CD14-positive monocyte (primary cell): ENCODE data around the gene PAX6. TPM values are rescaled to one million over a fixed set of nuclear protein-coding genes. Genes with fewer than 3 reads are reported as not detected.

Source experiments
- DNase-seq, 3 donors: peaks; one replicate each; pipeline ENCODE4 v3.0.0-alpha.2; 2011 to 2022
- H2AFZ ChIP-seq: 2 replicates; pipeline ENCODE4 v1.6.0; 2012; ENCODE audit warnings: mild to moderate bottlenecking, low read depth, low read length, inconsistent platforms; ENCODE audit not compliant: insufficient read depth, poor library complexity, severe bottlenecking
- H3K27ac ChIP-seq, 2 donors: 1 replicate in 1 of 2; 2 replicates in 1 of 2; pipeline ENCODE4 v1.5.1; 2012 to 2013; ENCODE audit warnings: low read length in 2 of 2, control low read depth in 1 of 2, inconsistent platforms in 1 of 2, low read depth in 1 of 2, mild to moderate bottlenecking in 1 of 2
- H3K27me3 ChIP-seq, 2 donors: one replicate each; pipeline versions ENCODE4 v1.6.0 to v1.6.1; 2011 to 2013; ENCODE audit warnings: low read length in 2 of 2; ENCODE audit not compliant: control insufficient read depth in 2 of 2, insufficient read depth in 2 of 2
- H3K36me3 ChIP-seq, 2 donors: replicated peaks in 1 of 2; 1 replicate in 1 of 2; 2 replicates in 1 of 2; pipeline versions ENCODE4 v1.5.1 to v1.6.1; 2012 to 2013; ENCODE audit warnings: low read length in 2 of 2, control low read depth in 1 of 2, inconsistent platforms in 1 of 2, mild to moderate bottlenecking in 1 of 2; ENCODE audit not compliant: insufficient read depth in 2 of 2, control insufficient read depth in 1 of 2
- H3K4me1 ChIP-seq, 2 donors: 1 replicate in 1 of 2; 2 replicates in 1 of 2; pipeline versions ENCODE4 v1.5.1 to v1.6.1; 2012 to 2013; ENCODE audit warnings: low read length in 2 of 2, control low read depth in 1 of 2, inconsistent platforms in 1 of 2, mild to moderate bottlenecking in 1 of 2, moderate library complexity in 1 of 2; ENCODE audit not compliant: insufficient read depth in 2 of 2, control insufficient read depth in 1 of 2
- H3K4me2 ChIP-seq: replicated peaks from 2 replicates; pipeline ENCODE3; 2012; ENCODE audit warnings: low read length, moderate library complexity, mild to moderate bottlenecking; ENCODE audit not compliant: poor library complexity, severe bottlenecking; ENCODE audit errors: extremely low read depth
- H3K4me3 ChIP-seq, 3 experiments: fragments of 200-600 bp in 1 of 3; sonication (generic) in 1 of 3; replicated peaks in 1 of 3; 1 replicate in 2 of 3; 2 replicates in 1 of 3; pipeline ENCODE4 v1.5.1; 2011 to 2013; ENCODE audit warnings: low read length in 3 of 3, mild to moderate bottlenecking in 3 of 3, control low read depth in 2 of 3, low read depth in 2 of 3, inconsistent platforms in 1 of 3, moderate library complexity in 1 of 3
- H3K79me2 ChIP-seq: 2 replicates; pipeline ENCODE4 v1.6.0; 2012; ENCODE audit warnings: mild to moderate bottlenecking, control low read depth, inconsistent platforms, low read length, moderate library complexity; ENCODE audit not compliant: insufficient read depth
- H3K9ac ChIP-seq: 2 replicates; pipeline ENCODE4 v1.6.0; 2017; ENCODE audit warnings: low read length, mild to moderate bottlenecking; ENCODE audit not compliant: insufficient read depth, poor library complexity, severe bottlenecking
- H3K9me3 ChIP-seq, 2 donors: replicated peaks in 1 of 2; 1 replicate in 1 of 2; 2 replicates in 1 of 2; pipeline versions ENCODE4 v1.5.1 to v1.6.1; 2012 to 2013; ENCODE audit warnings: low read length in 2 of 2, control low read depth in 1 of 2; ENCODE audit not compliant: control insufficient read depth in 1 of 2, insufficient read depth in 1 of 2
- H4K20me1 ChIP-seq: 2 replicates; pipeline ENCODE4 v1.6.0; 2012; ENCODE audit warnings: mild to moderate bottlenecking, low read length, control low read depth, moderate library complexity; ENCODE audit not compliant: insufficient read depth
- H3K27ac Mint-ChIP-seq, 7 donors: one replicate each; pipeline ENCODE4 v1.8.0; 2020; ENCODE audit warnings: mild to moderate bottlenecking in 7 of 7, mixed read lengths in 7 of 7, moderate library complexity in 6 of 7, inconsistent platforms in 2 of 7
- H3K27me3 Mint-ChIP-seq, 3 donors: one replicate each; pipeline ENCODE4 v1.8.0; 2021 to 2022; ENCODE audit warnings: low read depth in 3 of 3, mild to moderate bottlenecking in 3 of 3, mixed read lengths in 3 of 3, moderate library complexity in 3 of 3, inconsistent platforms in 1 of 3
- H3K36me3 Mint-ChIP-seq, 2 donors: one replicate each; pipeline ENCODE4 v1.8.0; 2020; ENCODE audit warnings: mixed read lengths in 2 of 2, inconsistent platforms in 1 of 2, mild to moderate bottlenecking in 1 of 2
- H3K4me1 Mint-ChIP-seq: one replicate; pipeline ENCODE4 v1.8.0; 2020; ENCODE audit warnings: mild to moderate bottlenecking, mixed read lengths
- H3K4me3 Mint-ChIP-seq, 2 donors: one replicate each; pipeline ENCODE4 v1.8.0; 2020; ENCODE audit warnings: mild to moderate bottlenecking in 2 of 2, mixed read lengths in 2 of 2, moderate library complexity in 1 of 2
- H3K9me3 Mint-ChIP-seq, 7 donors: one replicate each; pipeline ENCODE4 v1.8.0; 2020 to 2022; ENCODE audit warnings: mixed read lengths in 7 of 7, mild to moderate bottlenecking in 6 of 7, moderate library complexity in 6 of 7, inconsistent platforms in 2 of 7
- WGBS: methylation state at CpG from one replicate; pipeline ENCODE4 v1.1.5; 2013; ENCODE audit warnings: missing lambda C conversion rate; ENCODE audit not compliant: insufficient coverage; 5-methylcytosine and 5-hydroxymethylcytosine counted together
- intact Hi-C, 2 donors: fragments of 100-400 bp; cut with micrococcal nuclease; formaldehyde crosslinking; loops; one replicate each; pipeline versions ENCODE4 v1.15.0 to v1.15.1; 2023
- polyA plus RNA-seq, 3 donors: library from polyadenylated mRNA; depleted of rRNA in 1 of 3; unstranded in 2 of 3; stranded (reverse) in 1 of 3; fragments of 300-500 nt in 2 of 3; fragments of >200 nt in 1 of 3; fragmentation: Illumina TruSeq in 2 of 3; gene quantifications; 1 replicate in 2 of 3; 2 replicates in 1 of 3; pipeline ENCODE4 v1.2.3, GENCODE V29; 2012 to 2021
- TF ChIP-seq, protein P1 (sequence below): fragments of 200-600 bp; IDR thresholded peaks from one replicate; pipeline ENCODE4 v1.8.0; 2022; ENCODE audit warnings: antibody characterized with exemption, mild to moderate bottlenecking

Gene PAX6
- polyA plus RNA-seq, 3 donors, result not detected

DNA sequence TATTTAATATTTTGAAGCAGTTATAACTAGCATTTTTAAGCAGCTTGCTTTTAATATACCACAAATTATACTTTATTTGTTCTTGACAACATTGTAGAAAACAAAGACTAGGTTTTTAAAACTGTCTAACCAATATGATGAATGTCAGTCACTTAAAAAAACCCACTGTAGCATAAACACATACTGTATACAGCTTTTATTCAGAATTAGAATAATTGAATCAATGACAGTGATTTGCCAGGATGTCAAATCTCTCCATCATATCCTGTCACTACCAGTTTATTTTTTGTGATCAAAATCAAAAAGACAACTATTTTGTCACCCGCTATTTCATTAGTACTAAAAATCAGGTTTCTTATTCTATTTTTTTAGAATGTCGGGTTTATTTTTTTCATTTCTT, 26.5 kb downstream of the PAX6 start:
- H3K4me3 Mint-ChIP-seq, result no peak overlapping the region
- H3K27me3 Mint-ChIP-seq, result peaks cover 3 to 5% (median 3%) of the 10 kb centered on the region in 3 donors
- intact Hi-C loops, result no loop called here

DNA sequence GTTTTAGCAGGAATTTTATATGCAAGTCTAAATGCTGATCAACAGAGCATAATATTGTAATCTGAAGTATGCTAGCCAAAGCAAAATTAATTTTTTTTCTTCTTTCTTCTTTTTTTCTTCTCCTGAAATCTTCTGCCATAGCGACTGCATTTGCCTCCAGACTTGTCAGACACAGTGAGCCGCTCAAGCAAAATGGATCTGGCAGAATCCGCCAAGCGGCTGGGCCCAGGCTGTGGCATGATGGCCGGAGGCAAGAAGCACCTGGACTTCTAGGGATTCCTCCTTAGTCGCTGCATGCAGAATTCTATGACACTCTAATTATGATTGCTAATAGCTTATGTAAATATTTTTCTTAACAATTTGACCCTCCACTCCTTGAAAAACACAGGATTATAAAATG, 27.9 kb downstream of the PAX6 start:
- H4K20me1 ChIP-seq, result no peaks in the 10 kb centered on the region
- no peaks in the 10 kb centered on the region for H3K27me3 ChIP-seq
- no peak overlapping the region for H3K4me2 ChIP-seq
- intact Hi-C loops, result no loop called here
- H3K4me3 Mint-ChIP-seq, result no peak overlapping the region
- no peak for DNase-seq
- no peaks in the 10 kb centered on the region for H3K79me2 ChIP-seq
- no peak overlapping the region for H3K27ac Mint-ChIP-seq
- peaks cover 0 to 1% (median 0%) of the 10 kb centered on the region in 7 donors for H3K9me3 Mint-ChIP-seq
- TF ChIP-seq, protein P1, sequence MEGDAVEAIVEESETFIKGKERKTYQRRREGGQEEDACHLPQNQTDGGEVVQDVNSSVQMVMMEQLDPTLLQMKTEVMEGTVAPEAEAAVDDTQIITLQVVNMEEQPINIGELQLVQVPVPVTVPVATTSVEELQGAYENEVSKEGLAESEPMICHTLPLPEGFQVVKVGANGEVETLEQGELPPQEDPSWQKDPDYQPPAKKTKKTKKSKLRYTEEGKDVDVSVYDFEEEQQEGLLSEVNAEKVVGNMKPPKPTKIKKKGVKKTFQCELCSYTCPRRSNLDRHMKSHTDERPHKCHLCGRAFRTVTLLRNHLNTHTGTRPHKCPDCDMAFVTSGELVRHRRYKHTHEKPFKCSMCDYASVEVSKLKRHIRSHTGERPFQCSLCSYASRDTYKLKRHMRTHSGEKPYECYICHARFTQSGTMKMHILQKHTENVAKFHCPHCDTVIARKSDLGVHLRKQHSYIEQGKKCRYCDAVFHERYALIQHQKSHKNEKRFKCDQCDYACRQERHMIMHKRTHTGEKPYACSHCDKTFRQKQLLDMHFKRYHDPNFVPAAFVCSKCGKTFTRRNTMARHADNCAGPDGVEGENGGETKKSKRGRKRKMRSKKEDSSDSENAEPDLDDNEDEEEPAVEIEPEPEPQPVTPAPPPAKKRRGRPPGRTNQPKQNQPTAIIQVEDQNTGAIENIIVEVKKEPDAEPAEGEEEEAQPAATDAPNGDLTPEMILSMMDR, result no peak
- H3K4me3 ChIP-seq, result no peak overlapping the region
- H3K9me3 ChIP-seq, result no peaks in the 10 kb centered on the region
- H3K27ac ChIP-seq, result no peak overlapping the region
- H3K4me1 Mint-ChIP-seq, result no peaks in the 10 kb centered on the region
- no peaks in the 10 kb centered on the region for H3K36me3 ChIP-seq
- no peaks in the 10 kb centered on the region for H3K4me1 ChIP-seq
- 100% methylated on average over 1 of the region's 6 CpGs for WGBS
- peaks cover 6 to 7% of the 10 kb centered on the region in 2 donors for H3K36me3 Mint-ChIP-seq
- H2AFZ ChIP-seq, result no peak overlapping the region
- peaks cover 0 to 5% (median 3%) of the 10 kb centered on the region in 3 donors for H3K27me3 Mint-ChIP-seq
- no peak overlapping the region for H3K9ac ChIP-seq

More for the DNA sequence above, 26.5 kb downstream of the PAX6 start:
- Mint-ChIP-seq H3K27ac (no peak overlapping the region), H3K4me1 (no peaks in the 10 kb centered on the region), H3K36me3 (peaks cover 6 to 7% of the 10 kb centered on the region in 2 donors), H3K9me3 (peaks cover 0 to 2% (median 0%) of the 10 kb centered on the region in 7 donors)
- Histone ChIP-seq H3K9ac (no peak overlapping the region), H3K36me3 (no peaks in the 10 kb centered on the region), H3K27me3 (no peaks in the 10 kb centered on the region), H4K20me1 (no peaks in the 10 kb centered on the region), H3K4me2 (no peak overlapping the region), H3K4me3 (no peak overlapping the region), H3K79me2 (no peaks in the 10 kb centered on the region), H3K9me3 (no peaks in the 10 kb centered on the region), H2AFZ (no peak overlapping the region), H3K27ac (no peak overlapping the region), H3K4me1 (no peaks in the 10 kb centered on the region)
- no CpG with 5 or more reads among the region's 2 CpGs for WGBS
- no peak for DNase-seq
- TF ChIP-seq, protein P1, result no peak
